Skeletal muscle cell (primary cell): Measurements from ENCODE around the gene ABLIM2.

Source experiments
- DNase-seq: peaks from one replicate; pipeline ENCODE4 v3.0.0-alpha.2; 2010; ENCODE audit warnings: low read depth
- H3K4me3 ChIP-seq: 2 replicates; pipeline ENCODE4 v1.5.1; 2011; ENCODE audit warnings: low read depth, mild to moderate bottlenecking, control low read depth, low read length, moderate library complexity

ABLIM2 gene

DNA sequence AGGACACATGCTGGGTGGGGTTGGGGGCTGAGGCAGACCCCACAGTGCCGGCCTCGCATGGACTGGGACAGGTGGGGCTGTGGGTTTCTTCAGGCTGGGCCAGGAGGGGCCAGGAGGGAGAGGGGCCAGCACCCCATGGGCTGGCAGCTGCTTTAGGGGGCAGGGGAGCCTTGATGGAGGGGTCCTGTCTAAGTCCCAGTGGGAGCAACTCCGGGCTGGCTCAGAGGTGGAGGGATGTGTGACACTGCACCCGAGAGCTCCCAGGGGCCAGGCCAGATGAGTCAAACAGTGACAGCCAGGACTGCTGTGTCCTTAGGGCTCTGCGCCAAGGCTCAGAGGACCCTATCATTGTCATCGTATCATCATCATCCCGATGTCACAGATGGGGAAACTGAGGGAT is 4.4 kb upstream of the ABLIM2 start:
- H3K4me3 ChIP-seq = no peak overlapping the region
- no peak for DNase-seq

- DNase-seq = no peak
These were observed 4.0 kb upstream of the ABLIM2 start for GRCh38 chr4:8162625-8163024.

GRCh38 chr4:8160572-8160971 is 2.0 kb upstream of the ABLIM2 start:
- H3K4me3 ChIP-seq = no peak overlapping the region
- no peak for DNase-seq

More at GRCh38 chr4:8162625-8163024, 4.0 kb upstream of the ABLIM2 start:
- H3K4me3 ChIP-seq = no peak overlapping the region

- no peak overlapping the region for H3K4me3 ChIP-seq
- no peak for DNase-seq
These were observed 1.6 kb upstream of the ABLIM2 start for GRCh38 chr4:8160233-8160560.

DNA sequence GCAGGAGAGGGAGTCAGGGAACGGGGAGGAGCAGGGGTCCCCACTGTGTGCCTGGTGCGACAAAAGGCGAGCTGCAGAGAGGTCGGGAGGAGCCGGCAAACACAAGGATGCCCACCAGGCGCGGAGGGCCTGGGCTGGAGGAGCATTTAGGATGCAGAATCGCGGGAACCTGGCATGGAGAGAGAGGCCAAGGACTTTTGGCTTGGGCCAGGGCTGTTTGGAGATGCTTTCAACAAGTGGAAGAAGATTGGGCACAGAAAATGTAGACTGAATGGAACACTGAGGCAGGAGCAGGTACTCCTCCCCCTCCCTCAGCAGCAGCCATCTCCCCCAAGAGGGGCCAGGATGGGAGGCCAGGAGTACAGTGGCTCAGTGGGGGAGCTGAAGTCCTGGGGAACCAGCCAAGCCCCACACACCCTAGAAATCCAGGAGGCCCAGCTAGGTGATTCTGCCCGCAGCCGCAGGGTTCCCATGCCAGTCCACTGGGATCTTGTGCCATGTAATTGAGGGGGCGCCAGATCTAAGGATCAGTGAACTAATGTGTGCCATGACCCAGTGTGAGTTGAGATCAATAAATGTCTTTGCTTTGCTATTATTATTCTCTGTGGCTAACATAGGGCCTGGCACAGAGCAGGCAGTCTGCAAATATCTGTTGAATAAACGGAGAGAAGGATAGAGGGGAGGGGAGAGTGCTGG is 1.1 kb upstream of the ABLIM2 start:
- no peak for DNase-seq
- peak overlapping the region; percentile 89 for H3K4me3 ChIP-seq

DNA sequence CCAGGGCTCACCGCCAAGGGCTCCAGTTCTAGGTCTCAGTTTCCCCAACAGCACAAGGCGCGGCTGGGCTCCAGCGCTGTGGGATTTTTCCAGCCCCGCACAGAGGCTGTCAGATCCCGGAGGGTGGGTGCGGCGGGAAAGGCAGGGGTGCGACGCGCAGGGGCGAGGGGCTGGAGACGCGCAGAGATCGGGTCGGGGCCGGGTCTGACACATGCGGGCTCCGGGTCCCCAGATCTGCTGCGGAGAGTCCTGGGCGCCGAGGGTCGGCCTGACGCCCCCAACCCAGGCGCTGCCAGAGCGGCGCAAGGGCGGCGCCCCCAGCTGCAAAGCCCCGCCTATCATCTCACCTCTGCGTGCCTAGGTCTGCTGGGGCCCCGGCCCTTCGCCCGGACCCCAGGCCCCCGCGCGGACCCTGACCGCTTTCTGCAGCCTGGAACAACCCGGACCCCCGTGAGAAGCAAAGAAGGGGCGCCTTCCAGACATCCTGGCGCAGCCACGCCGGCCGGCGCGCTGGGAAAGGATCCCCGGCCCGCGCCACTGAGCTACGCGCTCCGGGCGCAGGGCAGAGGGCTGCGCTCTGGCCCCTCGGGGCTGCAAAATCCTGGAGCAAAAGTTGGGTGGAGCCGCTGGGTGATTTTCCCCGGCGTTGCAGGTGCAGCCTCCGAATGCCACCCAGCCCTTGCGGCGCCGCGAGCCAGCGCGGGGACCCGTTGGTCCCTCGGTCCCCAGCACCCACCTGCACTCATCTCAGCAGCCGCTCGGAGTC is 486 bp downstream of the ABLIM2 start:
- DNase-seq = no peak
- peak overlapping the region; percentile 50 for H3K4me3 ChIP-seq

DNA sequence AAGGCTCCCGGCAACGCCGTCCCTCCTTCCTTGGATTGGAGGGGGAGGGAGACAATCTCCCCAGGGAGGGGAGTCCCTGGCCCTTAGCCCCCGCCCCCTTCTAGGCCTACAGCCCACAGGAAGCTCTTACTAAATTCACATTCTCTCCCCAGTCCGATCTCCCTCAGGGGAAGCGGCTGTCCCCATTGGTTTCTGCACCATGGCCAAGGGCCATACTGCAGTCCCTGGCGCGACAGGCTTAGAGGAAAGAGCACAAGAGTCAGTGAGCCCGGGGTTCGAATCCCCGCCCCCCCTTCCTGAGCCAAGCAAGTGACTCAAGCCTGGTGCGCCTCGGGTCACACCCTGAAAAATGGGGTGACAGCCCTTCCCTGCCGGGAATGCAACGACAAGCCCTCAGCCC is 1.1 kb downstream of the ABLIM2 start:
- no peak for DNase-seq
- no peak overlapping the region for H3K4me3 ChIP-seq

DNA sequence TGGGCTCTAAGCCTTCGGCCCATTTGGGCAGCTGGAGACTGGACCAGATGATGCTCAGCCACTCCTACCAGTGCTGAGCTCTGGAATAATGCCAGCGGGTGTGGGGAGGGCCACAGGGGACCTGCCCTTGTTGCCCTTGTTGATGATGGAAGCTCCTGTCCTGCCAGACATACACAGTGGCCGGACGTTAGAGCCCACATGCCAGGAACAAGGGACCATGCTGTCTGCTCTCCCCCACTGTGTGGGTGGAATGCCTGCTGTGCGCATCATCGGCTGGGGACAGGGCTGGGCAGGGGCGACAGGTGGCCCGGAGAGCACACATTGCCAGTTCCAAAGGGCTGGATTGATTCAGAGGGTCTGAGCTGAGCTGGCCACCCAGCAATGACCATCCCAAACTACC is 2.0 kb downstream of the ABLIM2 start:
- DNase-seq = peak; percentile 0
- no peak overlapping the region for H3K4me3 ChIP-seq

- no peak overlapping the region for H3K4me3 ChIP-seq
These were observed 2.8 kb downstream of the ABLIM2 start for GRCh38 chr4:8155660-8156421.

GRCh38 chr4:8155048-8155447 is 3.6 kb downstream of the ABLIM2 start:
- H3K4me3 ChIP-seq = no peak overlapping the region
- no peak for DNase-seq

More at GRCh38 chr4:8155660-8156421, 2.8 kb downstream of the ABLIM2 start:
- DNase-seq = no peak

DNA sequence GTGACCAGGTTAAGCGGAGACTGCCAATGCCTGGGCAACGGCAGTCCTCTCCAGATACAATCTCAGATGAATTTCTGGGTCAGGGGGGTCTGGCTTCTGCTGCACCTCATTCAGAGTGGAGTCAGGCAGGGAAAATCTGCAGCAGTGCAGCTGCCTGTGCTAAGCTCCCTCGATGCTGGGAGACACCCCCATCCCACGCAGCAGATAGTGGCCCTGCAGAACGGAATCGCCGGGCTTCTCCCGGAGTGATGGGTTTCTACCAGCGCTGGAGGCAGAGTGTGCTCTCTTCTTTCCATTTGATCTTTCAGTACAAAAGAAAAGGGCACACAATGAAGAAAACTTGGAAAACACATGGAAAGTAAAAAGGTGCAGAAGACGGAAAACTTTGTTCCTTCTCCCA is 5.2 kb downstream of the ABLIM2 start:
- H3K4me3 ChIP-seq = no peak overlapping the region
- no peak for DNase-seq

- no peak for DNase-seq
- no peak overlapping the region for H3K4me3 ChIP-seq
These were observed 5.8 kb downstream of the ABLIM2 start for GRCh38 chr4:8152865-8153257.

- no peak for DNase-seq
- H3K4me3 ChIP-seq = no peak overlapping the region
These were observed 6.3 kb downstream of the ABLIM2 start for GRCh38 chr4:8152090-8152864.

DNA sequence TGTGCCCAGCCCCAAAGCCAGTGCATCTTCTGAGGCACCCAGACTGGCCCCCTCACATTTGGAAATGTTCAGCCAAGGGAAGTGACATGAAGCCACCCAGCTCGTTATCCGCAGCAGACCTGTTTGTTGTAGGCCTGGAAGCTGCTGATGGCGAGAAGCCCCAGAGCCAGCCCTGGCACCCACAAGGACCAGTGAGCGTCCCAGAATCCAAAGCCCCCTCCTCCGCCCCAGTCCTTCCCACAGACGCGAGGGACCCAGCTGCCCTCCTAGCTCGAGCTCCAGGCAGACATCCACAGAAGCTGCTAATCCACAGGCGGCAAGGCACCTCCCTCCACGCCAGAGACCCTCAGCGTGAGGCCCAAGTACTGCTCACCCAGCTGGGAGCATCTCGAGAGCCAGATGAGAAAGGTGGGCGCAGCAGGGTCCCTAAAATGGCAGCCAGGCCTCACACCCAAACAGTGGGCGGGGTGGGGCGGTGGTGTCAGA is 7.4 kb downstream of the ABLIM2 start:
- H3K4me3 ChIP-seq = no peak overlapping the region
- no peak for DNase-seq

- DNase-seq = no peak
- H3K4me3 ChIP-seq = no peak overlapping the region
These were observed 8.2 kb downstream of the ABLIM2 start for GRCh38 chr4:8150152-8151090.

- DNase-seq = no peak
- no peak overlapping the region for H3K4me3 ChIP-seq
These were observed 8.9 kb downstream of the ABLIM2 start for GRCh38 chr4:8149664-8150063.

DNA sequence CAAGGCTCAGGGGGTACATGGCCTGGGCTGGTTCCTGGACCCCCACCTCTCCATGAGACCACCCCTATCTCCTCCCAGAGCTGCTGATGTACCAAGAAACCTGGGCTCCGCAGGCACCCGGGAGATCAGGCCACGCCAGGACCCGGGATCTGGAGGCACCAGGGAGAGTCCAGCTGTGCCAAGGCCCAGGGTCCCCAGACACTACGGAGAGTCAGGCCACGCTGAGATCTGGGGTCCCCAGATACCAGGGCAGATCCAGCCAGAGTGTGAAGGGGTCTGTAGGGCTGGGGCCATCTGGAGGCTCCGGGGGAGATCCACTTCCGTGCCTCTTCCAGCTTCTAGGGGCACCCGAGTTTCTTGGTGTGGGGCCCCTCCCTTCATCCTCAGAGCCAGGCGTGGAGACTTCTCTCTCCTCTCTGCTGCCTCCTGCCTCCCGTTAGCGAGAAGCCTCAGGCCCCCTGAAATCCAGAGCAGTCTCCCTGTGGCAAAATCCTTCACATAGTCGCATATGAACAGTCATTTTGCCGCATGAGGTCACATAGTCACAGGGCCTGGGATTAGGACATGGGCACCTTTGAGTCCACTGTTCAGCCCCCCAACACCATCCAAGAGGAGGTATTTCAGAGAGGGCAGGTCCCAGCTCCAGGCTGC is 9.7 kb downstream of the ABLIM2 start:
- H3K4me3 ChIP-seq = no peak overlapping the region
- DNase-seq = no peak

- no peak for DNase-seq
- H3K4me3 ChIP-seq = no peak overlapping the region
These were observed 10.5 kb downstream of the ABLIM2 start for GRCh38 chr4:8148159-8148558.
